CD4-positive, alpha-beta T cell treated with Interleukin-4 for 4 hours (primary cell): ENCODE measurements around the gene C17orf100.

ENCODE experiments used
- DNase-seq: peaks from one replicate; pipeline ENCODE4 v3.0.0-alpha.2; 2020

C17orf100 gene

DNA sequence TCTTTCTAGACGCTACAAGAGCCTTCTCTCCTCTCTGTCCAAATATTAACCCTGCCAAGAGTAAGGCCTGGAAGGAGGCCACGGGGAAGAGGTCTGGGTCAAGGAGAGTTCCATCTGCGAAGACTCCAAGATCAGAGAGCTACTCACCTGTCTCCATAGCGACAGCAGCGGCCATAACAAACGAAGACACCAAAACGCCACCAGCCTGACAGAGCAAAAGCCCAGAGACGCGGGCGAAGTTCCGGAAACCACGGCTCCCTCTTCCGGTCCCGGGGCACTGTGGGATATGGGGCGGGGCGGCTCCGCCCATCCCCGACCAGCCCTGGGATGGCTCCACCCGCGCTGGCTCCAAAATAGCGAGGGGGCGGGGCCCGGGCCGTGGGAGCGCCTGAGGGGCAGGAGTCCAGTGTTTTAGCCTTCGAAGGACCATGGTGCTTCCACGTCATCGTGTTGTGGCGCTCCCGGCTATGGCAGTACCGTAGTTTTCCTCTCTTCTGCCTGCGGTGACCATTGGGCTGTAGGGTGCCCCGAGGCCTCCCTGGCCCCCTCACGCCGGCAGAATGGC lies at the start of gene C17orf100, which contains the start of gene MED31:
Gene C17orf100, plus strand, starts transcription at position 409 of the 565 bp plus-strand sequence. Its CDS starts 152 bp downstream, at position 561.
Gene MED31, minus strand, starts transcription at position 252 of the 565 bp plus-strand sequence. Its CDS starts 77 bp downstream, at position 175.
- peak; percentile 95 for DNase-seq

GRCh38 chr17:6602141-6602540 lies 49.4 kb upstream of the C17orf100 start:
- DNase-seq = no peak

GRCh38 chr17:6603744-6604325 lies 47.7 kb upstream of the C17orf100 start:
- no peak for DNase-seq

GRCh38 chr17:6605142-6605541 lies 46.4 kb upstream of the C17orf100 start:
- DNase-seq = no peak

DNA sequence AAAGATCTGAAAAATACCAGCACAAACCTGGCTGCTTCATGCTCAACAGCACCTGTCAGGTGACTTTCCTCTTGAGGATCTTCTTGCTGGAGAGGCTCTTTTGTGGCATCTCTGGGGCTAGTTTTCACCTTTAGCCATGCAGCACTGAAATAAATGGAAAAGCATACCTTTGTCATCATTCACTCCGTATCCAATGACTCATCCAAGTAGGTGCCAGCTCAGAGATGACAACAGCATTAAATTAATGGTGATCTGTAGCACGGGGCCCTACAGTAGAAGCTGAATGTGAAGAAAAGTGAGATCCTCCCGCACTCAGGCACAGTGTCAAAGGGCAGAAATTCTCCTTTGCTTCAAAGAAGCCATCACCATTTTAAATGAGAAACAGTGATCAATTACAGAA lies 43.2 kb upstream of the C17orf100 start:
- DNase-seq = no peak

- DNase-seq = no peak
Observed at GRCh38 chr17:6610011-6610410, 41.6 kb upstream of the C17orf100 start.

- DNase-seq = no peak
Observed at GRCh38 chr17:6611231-6611630, 40.3 kb upstream of the C17orf100 start.

DNA sequence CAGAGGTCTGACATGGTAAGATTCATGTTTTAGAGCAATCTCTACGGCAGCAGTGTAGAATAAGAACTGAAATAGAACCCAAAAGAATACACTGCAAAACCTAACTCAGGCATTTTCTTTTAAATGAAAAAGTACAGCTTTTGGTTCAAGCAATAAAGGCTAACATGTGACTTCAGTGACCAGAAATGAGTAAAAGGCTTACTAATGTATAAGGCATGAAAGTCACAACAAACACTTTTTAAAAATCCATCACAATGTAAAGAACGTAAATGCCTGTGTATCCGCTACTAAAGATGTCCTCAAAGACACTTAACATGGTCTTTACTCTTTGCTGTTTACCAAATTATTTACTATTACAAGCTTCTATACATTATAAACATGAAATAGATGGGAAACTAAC lies 27.6 kb upstream of the C17orf100 start:
- no peak for DNase-seq

DNA sequence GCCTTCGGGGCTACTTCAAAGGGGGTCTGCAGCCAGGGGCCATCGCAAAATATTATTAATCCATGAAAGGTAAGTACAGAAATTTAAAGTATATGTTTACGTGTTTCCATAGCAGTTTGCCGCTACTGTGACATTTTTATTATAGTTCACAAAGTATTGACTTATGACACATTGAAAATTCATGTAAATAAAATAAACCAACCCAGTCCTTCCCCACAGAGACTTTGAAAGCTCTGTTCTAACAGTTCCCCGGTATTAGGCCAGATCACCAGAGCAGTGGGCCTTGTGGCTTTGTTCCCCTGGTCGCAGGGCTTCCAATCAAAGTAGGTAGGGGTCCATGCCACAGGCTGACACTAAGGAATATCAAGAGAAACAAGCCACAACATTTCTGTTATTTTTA lies 24.9 kb upstream of the C17orf100 start:
- DNase-seq = no peak

GRCh38 chr17:6627019-6627418 lies 24.5 kb upstream of the C17orf100 start:
- DNase-seq = no peak

DNA sequence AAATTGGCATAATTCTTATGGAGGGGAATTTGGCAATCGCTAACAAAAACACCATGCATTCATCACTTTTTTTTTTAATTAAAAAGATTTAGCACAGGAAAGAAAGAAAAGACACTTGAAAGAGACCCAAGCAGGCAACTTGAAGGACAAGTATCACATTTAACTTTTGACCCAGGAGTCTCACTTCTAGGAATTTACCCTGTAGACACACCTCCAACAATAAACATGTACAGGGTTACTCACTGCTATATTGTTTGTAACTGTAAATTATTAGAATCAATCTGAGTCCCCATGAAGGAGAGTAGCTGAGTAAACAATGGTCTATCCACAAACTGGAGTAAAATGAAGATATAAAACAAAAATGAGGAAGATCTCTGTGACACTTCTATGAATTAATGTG lies 21.2 kb upstream of the C17orf100 start:
- DNase-seq = no peak

DNA sequence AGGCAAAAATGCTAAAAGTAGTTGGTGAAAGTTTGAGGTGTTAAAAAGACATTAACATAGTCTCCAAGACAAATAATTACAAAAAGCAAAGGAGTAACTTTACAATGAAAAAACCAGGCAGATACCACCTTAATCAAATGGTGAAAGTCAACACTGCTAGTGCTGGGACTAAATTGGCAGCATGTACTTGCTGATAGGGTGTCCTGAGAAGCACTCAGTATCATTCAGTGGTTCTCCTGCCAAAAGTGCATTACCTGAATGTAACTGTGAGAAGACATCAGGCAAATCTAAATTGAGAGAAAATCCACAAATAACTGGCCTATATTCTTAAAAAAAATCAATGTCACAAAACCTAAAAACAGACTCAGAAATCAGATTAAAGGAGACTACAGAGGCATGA lies 19.0 kb upstream of the C17orf100 start:
- no peak for DNase-seq

DNA sequence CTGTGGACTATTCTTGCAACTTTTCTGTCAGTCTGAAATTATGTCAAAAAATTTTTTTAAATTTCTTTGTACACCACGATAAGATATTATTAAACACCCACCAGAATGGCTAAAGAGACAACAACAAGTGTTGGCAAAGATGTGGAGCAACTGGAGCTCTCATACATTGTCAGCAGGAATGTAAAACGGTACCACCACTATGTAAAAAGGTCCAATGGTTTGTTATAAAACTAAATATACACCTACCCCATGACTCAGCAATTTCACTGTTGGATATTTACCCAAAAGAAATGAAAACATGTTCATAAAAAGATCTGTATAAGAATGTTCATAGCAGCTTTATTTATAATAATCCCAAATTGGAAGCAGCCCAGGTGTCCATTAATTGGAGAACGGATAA lies 18.3 kb upstream of the C17orf100 start:
- DNase-seq = no peak

GRCh38 chr17:6636105-6636504 lies 15.5 kb upstream of the C17orf100 start:
- no peak for DNase-seq

- DNase-seq = no peak
Observed at GRCh38 chr17:6636616-6637457, 14.7 kb upstream of the C17orf100 start.

GRCh38 chr17:6637458-6637840 lies 14.1 kb upstream of the C17orf100 start:
- no peak for DNase-seq

DNA sequence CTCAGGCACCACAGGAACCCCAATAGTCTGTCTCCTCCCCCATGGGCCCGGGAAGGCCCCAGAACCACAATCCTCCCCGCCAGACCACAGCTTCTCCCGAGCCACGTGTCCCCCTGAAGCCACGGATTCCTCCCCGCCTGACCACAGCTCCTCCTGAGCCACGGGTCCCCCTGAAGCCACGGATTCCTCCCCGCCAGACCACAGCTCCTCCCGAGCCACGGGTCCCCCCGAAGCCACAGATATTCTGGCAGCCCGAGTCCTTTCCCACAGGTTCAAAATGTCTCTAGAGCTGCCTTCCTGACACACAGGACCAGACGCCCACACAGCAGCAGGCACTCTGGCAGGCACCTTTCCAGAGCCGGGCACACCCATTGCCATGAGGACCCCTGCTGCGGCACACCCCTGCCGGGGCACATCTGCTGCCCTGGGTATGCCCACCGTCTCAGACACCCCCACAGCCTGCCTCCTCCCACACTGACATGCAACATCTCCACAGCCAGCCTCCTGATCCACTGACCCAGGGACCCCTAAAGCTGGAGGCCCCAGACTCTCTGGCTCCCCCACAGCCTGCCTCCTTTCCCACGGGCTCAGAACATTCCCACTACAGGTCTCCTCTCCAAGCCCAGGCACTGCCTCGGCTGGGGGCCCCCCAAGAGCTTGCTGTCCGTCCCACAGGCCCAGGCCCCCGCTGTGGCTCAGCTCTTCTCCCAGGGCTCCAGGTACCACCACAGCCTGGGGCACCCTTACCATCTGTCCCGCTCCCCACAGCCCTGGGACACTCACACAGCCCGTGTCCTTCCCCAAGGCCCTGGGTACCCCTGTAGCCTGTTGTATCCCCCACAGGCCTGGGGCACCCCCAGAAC lies 13.3 kb upstream of the C17orf100 start:
- no peak for DNase-seq

- no peak for DNase-seq
Observed at GRCh38 chr17:6639014-6639585, 12.5 kb upstream of the C17orf100 start.

DNA sequence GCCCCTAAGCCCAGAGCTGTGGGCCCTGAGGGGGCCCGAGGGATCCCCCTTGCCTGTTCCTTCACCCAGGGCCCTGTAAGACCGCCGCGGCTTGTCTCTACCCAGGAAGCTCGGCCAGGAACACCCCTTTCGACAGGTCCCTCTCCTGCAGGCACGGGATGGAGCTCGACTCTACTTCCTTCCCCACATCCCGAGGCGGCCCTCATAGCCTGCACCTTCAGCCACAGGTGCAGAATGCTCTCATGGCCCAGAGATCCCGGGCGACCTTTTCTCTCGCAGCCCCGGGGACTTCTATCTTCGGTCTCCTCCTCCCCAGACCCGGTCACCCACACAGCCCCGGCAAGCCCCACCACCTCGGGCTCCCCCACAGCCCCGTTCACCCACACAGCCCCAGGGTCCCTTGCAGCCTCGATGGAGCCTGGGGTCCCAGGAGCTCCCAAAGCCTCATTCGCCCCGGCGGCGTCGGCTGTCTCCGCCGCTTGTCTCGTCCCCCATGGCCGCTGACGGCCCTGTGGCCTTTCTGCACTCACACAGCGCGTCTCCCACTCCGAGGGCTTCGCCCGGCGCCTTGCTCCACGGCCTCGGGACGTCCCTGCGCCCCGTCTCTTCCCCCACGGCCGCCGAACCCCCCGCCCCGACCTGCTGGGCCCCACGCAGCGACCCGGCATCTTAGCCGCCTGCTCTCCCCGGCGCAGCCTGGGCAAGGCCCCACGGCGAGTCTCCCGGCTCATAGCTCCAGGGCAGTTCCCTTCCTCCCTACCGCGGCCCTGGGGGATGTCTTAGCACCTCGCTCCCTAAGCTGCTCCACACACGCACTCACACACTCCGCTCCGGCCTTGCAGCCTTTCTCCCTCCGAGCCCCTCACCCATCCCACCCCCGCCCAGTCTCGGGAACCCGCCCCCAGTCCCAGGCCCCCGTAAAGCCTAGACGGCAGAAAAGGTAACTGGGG lies 11.7 kb upstream of the C17orf100 start:
- peak; percentile 19 for DNase-seq

- DNase-seq = peak; percentile 90
Observed at GRCh38 chr17:6640536-6641246, 10.9 kb upstream of the C17orf100 start, which contains the start of the genes KIAA0753 and TXNDC17. Gene KIAA0753 (minus strand): TSS chr17:6640711. CDS start chr17:6635103, 5,608 bp downstream. Gene TXNDC17 (plus strand): TSS chr17:6641060. CDS start chr17:6641083, 23 bp downstream.
